Measurements from ENCODE around the gene GOLIM4. TPM values are rescaled to one million over a fixed set of nuclear protein-coding genes. Genes with fewer than 3 reads are reported as not detected.

GOLIM4 gene
- total and polyA plus RNA-seq, 4 donors = 17.9 to 47.9 (median 32.7) TPM

DNA sequence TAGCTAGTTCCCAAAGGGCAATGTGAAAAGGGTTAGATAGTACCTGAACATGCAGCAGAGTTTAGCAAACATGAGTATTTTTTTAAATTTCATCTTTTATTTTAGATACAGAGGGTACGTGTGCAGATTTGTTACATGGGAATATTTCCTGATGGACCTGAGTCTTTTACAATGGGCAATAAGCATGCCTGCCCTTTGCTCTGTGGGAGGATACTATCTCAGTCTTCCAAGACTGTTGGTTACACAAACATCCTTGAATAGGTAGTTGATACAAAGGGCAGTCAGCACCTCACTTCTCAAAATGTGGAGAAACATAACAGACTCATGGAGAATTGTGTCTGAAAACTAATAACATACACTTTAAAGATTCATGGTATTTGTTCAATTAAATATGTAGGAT, 103.3 kb downstream of the GOLIM4 start:
- Histone ChIP-seq H3K9me3 (ENCODE audit: control insufficient read depth in 4 of 4, low read length in 3 of 4) (no peaks in the 10 kb centered on the region), H3K4me1 (ENCODE audit: control insufficient read depth in 4 of 4, insufficient read depth in 4 of 4, low read length in 3 of 4) (no peaks in the 10 kb centered on the region), H3K4me3 (ENCODE audit: low read depth in 1 of 3, low read length in 3 of 3) (no peak overlapping the region), H3K9ac (ENCODE audit: low read depth in 1 of 2, low read length in 2 of 2) (no peak overlapping the region), H3K27ac (ENCODE audit: low read depth in 1 of 2, low read length in 2 of 2) (no peak overlapping the region), H3K27me3 (ENCODE audit: control insufficient read depth in 4 of 4, insufficient read depth in 4 of 4, low read length in 3 of 4) (no peaks in the 10 kb centered on the region), H3K36me3 (ENCODE audit: control insufficient read depth in 4 of 4, insufficient read depth in 3 of 4, low read depth in 1 of 4, low read length in 3 of 4) (no peaks in the 10 kb centered on the region)
- TF ChIP-seq TAF1 (conservative IDR thresholded peaks at IDR 0.05) (no peak), YY1 (IDR thresholded peaks at IDR 0.05) (no peak), REST (IDR thresholded peaks at IDR 0.05) (no peak), HNF4G (IDR thresholded peaks at IDR 0.05) (no peak), FOXA2 (IDR thresholded peaks at IDR 0.05) (no peak), SP1 (IDR thresholded peaks at IDR 0.05) (no peak), HNF4A (conservative IDR thresholded peaks at IDR 0.05) (no peak), JUND (IDR thresholded peaks at IDR 0.05) (no peak), RAD21 (IDR thresholded peaks at IDR 0.05) (no peak), EGR1 (IDR thresholded peaks at IDR 0.05; ENCODE audit: low read depth in 2 of 2) (no peak), RXRA (IDR thresholded peaks at IDR 0.05) (no peak), CTCF (IDR thresholded peaks at IDR 0.05; ENCODE audit: low read depth, low read length, missing input control) (no peak), GABPA (IDR thresholded peaks at IDR 0.05 in 1 of 2, conservative IDR thresholded peaks at IDR 0.05 in 1 of 2) (no peak), FOXA1 (IDR thresholded peaks at IDR 0.05) (no peak)
- TF ChIP-seq, protein P1, sequence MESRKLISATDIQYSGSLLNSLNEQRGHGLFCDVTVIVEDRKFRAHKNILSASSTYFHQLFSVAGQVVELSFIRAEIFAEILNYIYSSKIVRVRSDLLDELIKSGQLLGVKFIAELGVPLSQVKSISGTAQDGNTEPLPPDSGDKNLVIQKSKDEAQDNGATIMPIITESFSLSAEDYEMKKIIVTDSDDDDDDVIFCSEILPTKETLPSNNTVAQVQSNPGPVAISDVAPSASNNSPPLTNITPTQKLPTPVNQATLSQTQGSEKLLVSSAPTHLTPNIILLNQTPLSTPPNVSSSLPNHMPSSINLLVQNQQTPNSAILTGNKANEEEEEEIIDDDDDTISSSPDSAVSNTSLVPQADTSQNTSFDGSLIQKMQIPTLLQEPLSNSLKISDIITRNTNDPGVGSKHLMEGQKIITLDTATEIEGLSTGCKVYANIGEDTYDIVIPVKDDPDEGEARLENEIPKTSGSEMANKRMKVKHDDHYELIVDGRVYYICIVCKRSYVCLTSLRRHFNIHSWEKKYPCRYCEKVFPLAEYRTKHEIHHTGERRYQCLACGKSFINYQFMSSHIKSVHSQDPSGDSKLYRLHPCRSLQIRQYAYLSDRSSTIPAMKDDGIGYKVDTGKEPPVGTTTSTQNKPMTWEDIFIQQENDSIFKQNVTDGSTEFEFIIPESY (IDR thresholded peaks at IDR 0.05) = no peak
- TF ChIP-seq, protein P2, sequence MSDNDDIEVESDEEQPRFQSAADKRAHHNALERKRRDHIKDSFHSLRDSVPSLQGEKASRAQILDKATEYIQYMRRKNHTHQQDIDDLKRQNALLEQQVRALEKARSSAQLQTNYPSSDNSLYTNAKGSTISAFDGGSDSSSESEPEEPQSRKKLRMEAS (IDR thresholded peaks at IDR 0.05) = no peak
- no peak for DNase-seq (ENCODE audit: low spot score)
- WGBS = 82% methylated on average over 1 of the region's 1 CpG

- no peak overlapping the region for H3K9ac ChIP-seq (ENCODE audit: low read depth in 1 of 2, low read length in 2 of 2)
- no peak for DNase-seq (ENCODE audit: low spot score)
- H3K36me3 ChIP-seq (ENCODE audit: control insufficient read depth in 4 of 4, insufficient read depth in 3 of 4, low read depth in 1 of 4, low read length in 3 of 4) = no peaks in the 10 kb centered on the region
- H3K4me3 ChIP-seq (ENCODE audit: low read depth in 1 of 3, low read length in 3 of 3) = no peak overlapping the region
- no peaks in the 10 kb centered on the region for H3K4me1 ChIP-seq (ENCODE audit: control insufficient read depth in 4 of 4, insufficient read depth in 4 of 4, low read length in 3 of 4)
- H3K9me3 ChIP-seq (ENCODE audit: control insufficient read depth in 4 of 4, low read length in 3 of 4) = no peaks in the 10 kb centered on the region
- TF ChIP-seq, protein P2 (IDR thresholded peaks at IDR 0.05) = no peak
- TF ChIP-seq YY1 (IDR thresholded peaks at IDR 0.05) (no peak), REST (IDR thresholded peaks at IDR 0.05) (no peak), ATF3 (IDR thresholded peaks at IDR 0.05) (no peak), SP1 (IDR thresholded peaks at IDR 0.05) (no peak), RXRA (IDR thresholded peaks at IDR 0.05) (no peak), EGR1 (IDR thresholded peaks at IDR 0.05; ENCODE audit: low read depth in 2 of 2) (no peak), HNF4G (IDR thresholded peaks at IDR 0.05) (no peak), JUND (IDR thresholded peaks at IDR 0.05) (no peak), HNF4A (conservative IDR thresholded peaks at IDR 0.05) (no peak), RAD21 (IDR thresholded peaks at IDR 0.05) (no peak), FOXA1 (IDR thresholded peaks at IDR 0.05) (no peak)
- TF ChIP-seq, protein P1 (IDR thresholded peaks at IDR 0.05) = no peak
- no peaks in the 10 kb centered on the region for H3K27me3 ChIP-seq (ENCODE audit: control insufficient read depth in 4 of 4, insufficient read depth in 4 of 4, low read length in 3 of 4)
- no peak overlapping the region for H3K27ac ChIP-seq (ENCODE audit: low read depth in 1 of 2, low read length in 2 of 2)
- 80% methylated on average over 6 of the region's 6 CpGs for WGBS
Observed at GRCh38 chr3:167991213-167991612, 104.5 kb downstream of the GOLIM4 start.

Data from liver (tissue), 9 donors.